ENCODE results near the gene SOX6. TPM values are rescaled to one million over a fixed set of nuclear protein-coding genes. Genes with fewer than 3 reads are reported as not detected.

SOX6 gene
- total RNA-seq, 2 experiments from 2014 or later, result 0.20 TPM; not detected in 1

DNA sequence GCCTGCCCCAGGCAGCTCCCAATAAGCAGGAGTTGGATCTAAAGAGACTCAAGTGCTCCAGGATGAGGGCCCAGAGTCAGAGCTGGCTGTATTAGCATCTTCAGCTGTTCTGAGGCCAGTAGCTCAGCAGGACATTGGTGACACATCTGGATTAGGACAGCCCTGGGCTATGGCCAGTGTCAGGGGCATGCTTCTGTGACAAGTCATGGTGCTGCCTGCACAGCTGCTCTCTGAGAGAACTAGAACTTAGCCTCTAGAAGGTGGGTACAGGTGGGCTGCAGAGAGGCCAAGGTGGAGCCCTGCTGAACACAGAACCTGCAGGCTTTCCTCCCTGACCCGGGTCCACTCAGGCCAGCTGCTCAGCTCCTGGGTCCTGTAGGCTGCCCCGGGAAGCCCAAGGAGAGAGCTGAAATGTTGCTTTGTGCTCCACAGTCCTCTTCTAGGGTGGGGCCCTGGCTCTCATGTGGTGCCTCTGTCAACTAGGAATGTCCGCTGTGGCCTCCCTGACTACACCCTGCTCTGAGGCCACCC, 426.9 kb downstream of the SOX6 start:
- peaks cover 5% of the 10 kb centered on the region for H3K9me3 Mint-ChIP-seq
- Histone ChIP-seq H3K4me3 (ENCODE audit: low read length) (no peak overlapping the region), H3K36me3 (ENCODE audit: insufficient read depth, low read length) (no peaks in the 10 kb centered on the region), H3K27ac (ENCODE audit: low read depth in 1 of 2, low read length in 2 of 2) (no peak overlapping the region), H3K9me3 (ENCODE audit: control insufficient read depth in 1 of 2, insufficient read depth in 1 of 2, low read length in 2 of 2) (peaks cover 0 to 11% of the 10 kb centered on the region in 2 experiments), H3K4me1 (ENCODE audit: insufficient read depth, low read length) (no peaks in the 10 kb centered on the region), H3K27me3 (ENCODE audit: control insufficient read depth in 1 of 2, insufficient read depth in 2 of 2, low read length in 2 of 2) (no peaks in the 10 kb centered on the region)
- no peaks in the 10 kb centered on the region for H3K4me1 Mint-ChIP-seq (ENCODE audit: low read depth)
- H3K27ac Mint-ChIP-seq, result no peak overlapping the region
- no peak for ATAC-seq (ENCODE audit: poor library complexity)
- H3K36me3 Mint-ChIP-seq (ENCODE audit: low read depth), result no peaks in the 10 kb centered on the region
- DNase-seq, result no peak
- POLR2A ChIA-PET, result no interaction called here
- peaks cover 4% of the 10 kb centered on the region for H3K27me3 Mint-ChIP-seq
- CTCF ChIA-PET, result no interaction called here
- TF ChIP-seq, protein P1, sequence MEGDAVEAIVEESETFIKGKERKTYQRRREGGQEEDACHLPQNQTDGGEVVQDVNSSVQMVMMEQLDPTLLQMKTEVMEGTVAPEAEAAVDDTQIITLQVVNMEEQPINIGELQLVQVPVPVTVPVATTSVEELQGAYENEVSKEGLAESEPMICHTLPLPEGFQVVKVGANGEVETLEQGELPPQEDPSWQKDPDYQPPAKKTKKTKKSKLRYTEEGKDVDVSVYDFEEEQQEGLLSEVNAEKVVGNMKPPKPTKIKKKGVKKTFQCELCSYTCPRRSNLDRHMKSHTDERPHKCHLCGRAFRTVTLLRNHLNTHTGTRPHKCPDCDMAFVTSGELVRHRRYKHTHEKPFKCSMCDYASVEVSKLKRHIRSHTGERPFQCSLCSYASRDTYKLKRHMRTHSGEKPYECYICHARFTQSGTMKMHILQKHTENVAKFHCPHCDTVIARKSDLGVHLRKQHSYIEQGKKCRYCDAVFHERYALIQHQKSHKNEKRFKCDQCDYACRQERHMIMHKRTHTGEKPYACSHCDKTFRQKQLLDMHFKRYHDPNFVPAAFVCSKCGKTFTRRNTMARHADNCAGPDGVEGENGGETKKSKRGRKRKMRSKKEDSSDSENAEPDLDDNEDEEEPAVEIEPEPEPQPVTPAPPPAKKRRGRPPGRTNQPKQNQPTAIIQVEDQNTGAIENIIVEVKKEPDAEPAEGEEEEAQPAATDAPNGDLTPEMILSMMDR (IDR thresholded peaks at IDR 0.05), result no peak
- intact Hi-C loops (cut with DNase I, micrococcal nuclease), result no loop called here
- H3K4me3 Mint-ChIP-seq, result no peak overlapping the region

DNA sequence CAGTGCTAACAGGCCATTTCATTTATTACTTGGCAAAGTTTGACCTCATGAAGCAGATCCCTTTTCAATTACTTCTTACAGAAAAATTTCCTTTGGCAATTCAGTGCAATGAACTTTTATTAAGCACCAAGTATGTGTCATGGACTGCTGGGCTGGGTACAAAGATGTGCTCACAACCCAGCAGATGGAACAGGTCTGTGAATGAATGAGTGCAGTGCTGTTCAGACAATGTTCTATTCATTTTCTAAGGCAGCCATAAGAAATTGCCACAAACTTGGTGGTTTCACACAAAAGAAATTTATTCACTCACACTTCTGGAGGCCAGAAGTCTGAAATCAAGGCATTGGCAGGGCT, 428.5 kb downstream of the SOX6 start:
- ChIA-PET CTCF (no interaction called here), POLR2A (no interaction called here)
- Mint-ChIP-seq H3K27ac (no peak overlapping the region), H3K9me3 (peaks cover 5% of the 10 kb centered on the region), H3K36me3 (ENCODE audit: low read depth) (no peaks in the 10 kb centered on the region), H3K4me1 (ENCODE audit: low read depth) (no peaks in the 10 kb centered on the region), H3K27me3 (peaks cover 4% of the 10 kb centered on the region), H3K4me3 (no peak overlapping the region)
- no peak for DNase-seq
- H3K9me3 ChIP-seq (ENCODE audit: control insufficient read depth in 1 of 2, insufficient read depth in 1 of 2, low read length in 2 of 2), result peaks cover 0 to 11% of the 10 kb centered on the region in 2 experiments
- intact Hi-C loops (cut with DNase I, micrococcal nuclease), result no loop called here
- no peak for ATAC-seq (ENCODE audit: poor library complexity)
- H3K36me3 ChIP-seq (ENCODE audit: insufficient read depth, low read length), result no peaks in the 10 kb centered on the region
- no peaks in the 10 kb centered on the region for H3K27me3 ChIP-seq (ENCODE audit: control insufficient read depth in 1 of 2, insufficient read depth in 2 of 2, low read length in 2 of 2)
- no peak overlapping the region for H3K4me3 ChIP-seq (ENCODE audit: low read length)
- no peaks in the 10 kb centered on the region for H3K4me1 ChIP-seq (ENCODE audit: insufficient read depth, low read length)
- TF ChIP-seq, protein P1 (IDR thresholded peaks at IDR 0.05), result no peak
- no peak overlapping the region for H3K27ac ChIP-seq (ENCODE audit: low read depth in 1 of 2, low read length in 2 of 2)

DNA sequence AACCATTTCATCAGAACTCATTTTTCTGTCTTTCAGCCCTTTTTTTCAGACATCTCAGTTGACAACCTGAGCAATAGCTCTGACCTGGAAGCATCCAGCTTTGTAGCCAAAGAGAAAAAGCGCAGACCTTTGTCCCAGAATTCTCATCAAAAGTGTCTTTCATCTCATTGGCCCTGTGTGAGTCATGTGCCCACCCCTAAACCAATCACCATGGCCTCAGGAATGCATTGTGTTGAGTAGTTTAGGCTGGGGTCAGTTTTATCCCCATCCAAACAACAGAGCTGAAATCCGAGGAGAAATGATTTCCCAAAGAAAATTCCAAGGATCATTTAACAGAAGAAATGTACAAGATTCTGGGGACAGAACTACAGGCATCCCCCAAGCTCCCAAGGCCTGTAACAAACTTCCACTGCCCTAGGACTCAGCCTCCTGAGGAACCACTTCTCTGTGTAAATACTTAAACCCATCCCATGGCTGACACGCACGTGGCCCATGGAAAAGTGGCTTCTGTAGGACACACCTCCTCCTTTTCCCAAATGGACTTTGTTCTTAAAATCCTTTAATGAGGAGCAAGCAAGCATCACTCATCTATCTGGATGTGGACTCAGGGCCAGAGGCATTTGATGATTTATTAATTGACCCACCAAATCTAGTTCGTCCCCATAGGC, 429.0 kb downstream of the SOX6 start:
- CTCF ChIA-PET, result no interaction called here
- Histone ChIP-seq H3K4me1 (ENCODE audit: insufficient read depth, low read length) (no peaks in the 10 kb centered on the region), H3K9me3 (ENCODE audit: control insufficient read depth in 1 of 2, insufficient read depth in 1 of 2, low read length in 2 of 2) (peaks cover 0 to 11% of the 10 kb centered on the region in 2 experiments), H3K27me3 (ENCODE audit: control insufficient read depth in 1 of 2, insufficient read depth in 2 of 2, low read length in 2 of 2) (no peaks in the 10 kb centered on the region), H3K27ac (ENCODE audit: low read depth in 1 of 2, low read length in 2 of 2) (no peak overlapping the region), H3K36me3 (ENCODE audit: insufficient read depth, low read length) (no peaks in the 10 kb centered on the region), H3K4me3 (ENCODE audit: low read length) (no peak overlapping the region)
- no peaks in the 10 kb centered on the region for H3K36me3 Mint-ChIP-seq (ENCODE audit: low read depth)
- no peak overlapping the region for H3K4me3 Mint-ChIP-seq
- TF ChIP-seq, protein P1 (IDR thresholded peaks at IDR 0.05), result no peak
- no peaks in the 10 kb centered on the region for H3K4me1 Mint-ChIP-seq (ENCODE audit: low read depth)
- peaks cover 5% of the 10 kb centered on the region for H3K9me3 Mint-ChIP-seq
- H3K27ac Mint-ChIP-seq, result no peak overlapping the region
- ATAC-seq (ENCODE audit: poor library complexity), result no peak
- POLR2A ChIA-PET, result no interaction called here
- peaks cover 4% of the 10 kb centered on the region for H3K27me3 Mint-ChIP-seq
- no peak for DNase-seq
- intact Hi-C loops (cut with DNase I, micrococcal nuclease), result no loop called here
